NB4 (cell line): ENCODE data around the gene CPZ.

ENCODE experiments used
- DNase-seq: peaks from one replicate; pipeline ENCODE4 v3.0.0; 2010; ENCODE audit warnings: low read depth
- H3K4me3 ChIP-seq: one replicate; pipeline ENCODE4 v1.5.1; 2011; ENCODE audit warnings: mild to moderate bottlenecking, low read depth, low read length, moderate library complexity
- CTCF ChIP-seq: IDR thresholded peaks from one replicate; pipeline ENCODE4 v1.5.1; 2012; ENCODE audit warnings: low read depth, low read length
- MAX ChIP-seq: IDR thresholded peaks from 2 replicates; pipeline ENCODE4 v1.6.1; 2011; ENCODE audit warnings: low read depth, low read length
- MYC ChIP-seq: IDR thresholded peaks from 2 replicates; pipeline ENCODE4 v1.6.1; 2011; ENCODE audit warnings: low read depth, low read length
- POLR2A ChIP-seq: IDR thresholded peaks from 2 replicates; pipeline ENCODE4 v1.6.1; 2011; ENCODE audit warnings: mild to moderate bottlenecking; ENCODE audit not compliant: insufficient read length; ENCODE audit errors: extremely low read depth

Gene CPZ

GRCh38 chr4:8554555-8555100 lies 37.9 kb upstream of the CPZ start:
- no peak overlapping the region for H3K4me3 ChIP-seq
- no peak for DNase-seq
- TF ChIP-seq POLR2A, result no peak
- TF ChIP-seq MAX, result no peak
- TF ChIP-seq MYC, result no peak
- no peak for TF ChIP-seq CTCF

DNA sequence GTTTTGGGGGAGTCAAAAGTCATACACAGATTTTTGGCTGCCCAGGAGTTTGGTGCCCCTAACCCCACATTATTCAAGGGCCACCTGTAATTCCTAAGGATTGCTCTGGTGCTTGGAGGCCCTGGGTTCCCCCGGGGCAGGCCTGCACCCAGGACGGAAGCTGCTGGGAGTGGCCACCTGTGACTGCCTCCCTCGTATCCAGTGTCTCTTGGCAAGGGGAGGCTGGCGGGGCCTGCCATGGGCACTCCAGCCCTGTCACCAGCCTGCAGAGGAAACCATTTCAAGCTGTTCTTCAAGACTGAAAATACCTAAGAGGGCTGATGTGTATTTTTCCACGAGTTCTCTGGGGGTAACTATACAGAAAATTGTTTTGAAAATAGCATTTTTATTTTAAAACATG lies 36.8 kb upstream of the CPZ start:
- DNase-seq, result no peak
- TF ChIP-seq CTCF (no peak), MYC (no peak), POLR2A (no peak), MAX (no peak)
- no peak overlapping the region for H3K4me3 ChIP-seq

- no peak overlapping the region for H3K4me3 ChIP-seq
- DNase-seq, result no peak
- TF ChIP-seq MAX (no peak), POLR2A (no peak), CTCF (no peak), MYC (no peak)
These were observed 36.0 kb upstream of the CPZ start for GRCh38 chr4:8556341-8557150.

DNA sequence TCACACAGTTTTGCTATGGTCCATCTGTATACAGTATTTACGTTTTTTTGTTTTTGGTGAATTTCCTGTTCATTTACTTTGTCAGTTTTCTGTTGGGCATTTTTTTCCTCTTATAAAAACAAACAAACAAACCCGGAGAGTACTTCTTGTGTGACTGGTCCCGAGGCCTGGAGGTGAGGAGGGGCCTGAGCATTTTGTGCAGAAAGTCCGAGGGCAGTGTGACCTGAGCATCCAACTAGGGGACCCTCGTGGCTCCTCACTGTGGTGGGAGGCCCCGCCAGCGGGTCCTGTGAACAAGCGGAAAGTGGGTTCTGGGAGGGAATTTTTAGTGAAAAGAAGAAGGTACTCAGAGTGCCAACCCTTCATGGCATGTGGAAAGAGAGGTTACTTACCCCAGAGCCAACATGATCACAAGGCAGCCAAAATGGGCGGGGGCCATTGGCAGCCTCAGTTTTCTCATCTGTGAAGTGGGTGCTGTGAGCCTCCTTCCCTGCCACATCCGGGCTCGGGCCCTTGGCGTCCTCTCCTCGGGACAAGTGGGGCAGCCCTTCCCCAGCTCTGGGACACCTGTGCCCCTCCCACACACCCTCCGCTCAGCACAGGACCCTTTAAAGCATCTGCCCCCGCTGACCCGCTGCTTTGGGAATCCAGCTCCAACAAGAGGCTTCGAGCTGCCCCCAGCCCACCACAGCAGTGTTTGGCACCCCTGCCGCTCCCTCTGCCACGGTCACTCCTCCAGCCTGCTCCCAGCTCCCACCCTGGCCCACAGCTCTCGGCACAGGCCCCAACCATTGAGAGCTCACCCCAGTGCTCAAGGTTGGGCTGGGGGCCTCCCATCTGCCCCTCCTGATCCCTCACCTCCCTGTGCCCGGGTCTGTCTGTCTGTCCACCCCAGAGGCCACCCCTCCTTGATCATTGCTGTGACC lies 35.2 kb upstream of the CPZ start:
- no peak for DNase-seq
- no peak overlapping the region for H3K4me3 ChIP-seq
- TF ChIP-seq POLR2A (no peak), MAX (no peak), CTCF (no peak), MYC (no peak)

- H3K4me3 ChIP-seq, result no peak overlapping the region
- TF ChIP-seq MYC (no peak), POLR2A (no peak), CTCF (no peak), MAX (no peak)
- DNase-seq, result no peak
These were observed 34.2 kb upstream of the CPZ start for GRCh38 chr4:8558080-8558960.
